Neural cell (in vitro differentiated cells): ENCODE measurements around the gene NPIPB4.
"Not testable (repeated sequence)": the region's sequence is repeated elsewhere in the genome, so short reads cannot be mapped to it uniquely, and the experiment has no call there.

ENCODE experiments used
- EZH2 ChIP-seq: fragments of 200-600, 300-800 bp; shearing (Covaris generic), sonication (generic); IDR thresholded peaks from 2 replicates; pipeline ENCODE4 v1.6.1; 2014; ENCODE audit warnings: antibody characterized with exemption, low read length, borderline replicate concordance, mild to moderate bottlenecking; ENCODE audit not compliant: insufficient read depth, poor library complexity, severe bottlenecking
- TAF1 ChIP-seq: IDR thresholded peaks from 2 replicates; pipeline ENCODE4 v1.6.1; 2012; ENCODE audit warnings: low read depth
- TF ChIP-seq, protein P1 (sequence below): fragments of 450-650 bp; IDR thresholded peaks from 2 replicates; pipeline ENCODE4 v1.5.1; 2014; ENCODE audit warnings: antibody characterized with exemption, mild to moderate bottlenecking, moderate library complexity; ENCODE audit not compliant: poor library complexity, severe bottlenecking

DNA sequence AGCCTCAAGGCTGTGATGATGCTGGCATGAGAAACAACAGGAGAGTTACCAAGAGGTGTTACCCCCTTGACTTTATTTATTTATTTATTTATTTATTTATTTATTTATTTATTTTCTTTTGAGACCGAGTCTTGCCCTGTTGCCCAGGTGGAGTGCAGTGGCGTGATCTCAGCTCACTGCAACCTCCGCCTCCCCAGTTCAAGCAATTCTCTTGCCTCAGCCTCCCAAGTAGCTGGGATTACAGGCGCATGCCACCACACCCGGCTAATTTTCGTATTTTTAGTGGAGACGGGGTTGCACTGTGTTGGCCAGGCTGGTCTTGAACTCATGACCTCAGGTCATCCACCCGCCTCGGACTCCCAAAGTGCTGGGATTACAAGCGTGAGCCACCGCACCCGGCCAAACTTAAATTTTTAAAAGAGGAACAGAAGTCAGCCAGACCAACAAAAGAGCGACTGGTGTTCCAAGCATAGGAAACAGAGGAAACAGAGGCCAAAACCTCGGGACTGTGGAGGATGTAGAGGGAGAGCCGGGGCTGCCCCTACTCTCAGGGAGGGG is 36.6 kb downstream of the NPIPB4 start:
- TF ChIP-seq EZH2, TAF1: not testable (repeated sequence)
- TF ChIP-seq, protein P1, sequence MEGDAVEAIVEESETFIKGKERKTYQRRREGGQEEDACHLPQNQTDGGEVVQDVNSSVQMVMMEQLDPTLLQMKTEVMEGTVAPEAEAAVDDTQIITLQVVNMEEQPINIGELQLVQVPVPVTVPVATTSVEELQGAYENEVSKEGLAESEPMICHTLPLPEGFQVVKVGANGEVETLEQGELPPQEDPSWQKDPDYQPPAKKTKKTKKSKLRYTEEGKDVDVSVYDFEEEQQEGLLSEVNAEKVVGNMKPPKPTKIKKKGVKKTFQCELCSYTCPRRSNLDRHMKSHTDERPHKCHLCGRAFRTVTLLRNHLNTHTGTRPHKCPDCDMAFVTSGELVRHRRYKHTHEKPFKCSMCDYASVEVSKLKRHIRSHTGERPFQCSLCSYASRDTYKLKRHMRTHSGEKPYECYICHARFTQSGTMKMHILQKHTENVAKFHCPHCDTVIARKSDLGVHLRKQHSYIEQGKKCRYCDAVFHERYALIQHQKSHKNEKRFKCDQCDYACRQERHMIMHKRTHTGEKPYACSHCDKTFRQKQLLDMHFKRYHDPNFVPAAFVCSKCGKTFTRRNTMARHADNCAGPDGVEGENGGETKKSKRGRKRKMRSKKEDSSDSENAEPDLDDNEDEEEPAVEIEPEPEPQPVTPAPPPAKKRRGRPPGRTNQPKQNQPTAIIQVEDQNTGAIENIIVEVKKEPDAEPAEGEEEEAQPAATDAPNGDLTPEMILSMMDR = not testable (repeated sequence)
